AG20443 (cell line): Measurements from ENCODE around the gene HSPA2.
A peak's percentile ranks its signal among the peaks of the same experiment; 100 is the strongest.

Source experiments
- DNase-seq: peaks from one replicate; pipeline ENCODE4 v3.0.0; 2012; ENCODE audit warnings: low spot score, mixed read lengths

HSPA2 gene

DNA sequence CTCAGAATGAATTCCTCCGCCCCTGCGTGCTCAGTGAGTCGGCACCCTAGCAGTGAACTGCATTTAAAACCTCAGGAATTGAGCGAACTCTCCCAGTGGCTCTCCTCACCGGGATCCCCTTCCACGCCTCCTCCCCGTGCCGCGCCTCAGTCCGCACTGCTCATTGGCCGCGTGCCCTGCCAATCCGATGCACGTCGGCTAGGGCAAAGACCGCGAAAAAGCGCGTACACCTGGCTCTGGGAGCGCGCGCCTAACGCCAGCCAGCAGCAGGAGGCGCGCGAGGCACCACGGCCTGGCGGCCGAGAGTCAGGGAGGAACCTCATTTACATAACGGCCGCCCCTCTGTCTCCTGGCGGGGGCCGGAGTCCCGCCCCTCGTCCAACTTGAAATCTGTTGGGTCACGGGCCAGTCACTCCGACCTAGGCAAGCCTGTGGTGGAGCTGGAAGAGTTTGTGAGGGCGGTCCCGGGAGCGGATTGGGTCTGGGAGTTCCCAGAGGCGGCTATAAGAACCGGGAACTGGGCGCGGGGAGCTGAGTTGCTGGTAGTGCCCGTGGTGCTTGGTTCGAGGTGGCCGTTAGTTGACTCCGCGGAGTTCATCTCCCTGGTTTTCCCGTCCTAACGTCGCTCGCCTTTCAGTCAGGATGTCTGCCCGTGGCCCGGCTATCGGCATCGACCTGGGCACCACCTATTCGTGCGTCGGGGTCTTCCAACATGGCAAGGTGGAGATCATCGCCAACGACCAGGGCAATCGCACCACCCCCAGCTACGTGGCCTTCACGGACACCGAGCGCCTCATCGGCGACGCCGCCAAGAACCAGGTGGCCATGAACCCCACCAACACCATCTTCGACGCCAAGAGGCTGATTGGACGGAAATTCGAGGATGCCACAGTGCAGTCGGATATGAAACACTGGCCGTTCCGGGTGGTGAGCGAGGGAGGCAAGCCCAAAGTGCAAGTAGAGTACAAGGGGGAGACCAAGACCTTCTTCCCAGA lies at the start of gene HSPA2:
HSPA2 (plus strand) TSS at position 534 of the 995 bp plus-strand sequence; CDS start at position 643, 109 bp downstream.
- DNase-seq = peak; percentile 97

DNA sequence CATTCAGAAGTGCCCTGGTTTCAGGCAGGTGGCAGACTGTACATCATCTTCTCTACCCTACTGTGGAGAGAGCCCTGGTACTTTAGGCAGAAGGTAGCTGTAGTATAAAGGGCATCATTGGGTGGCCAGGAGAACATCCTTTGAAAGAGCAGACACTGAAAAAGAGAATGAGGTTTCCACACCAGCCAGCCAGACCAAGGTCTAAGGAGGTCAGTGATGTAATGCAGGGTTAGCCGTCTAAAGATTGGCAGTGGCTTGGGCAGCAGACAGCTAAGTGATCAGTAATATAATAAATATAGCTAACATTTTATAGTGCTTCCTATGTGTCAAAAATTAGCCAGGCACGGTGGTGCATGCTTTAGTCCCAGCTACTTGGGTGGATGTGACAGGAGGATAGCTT lies 48.9 kb upstream of the HSPA2 start:
- no peak for DNase-seq

DNA sequence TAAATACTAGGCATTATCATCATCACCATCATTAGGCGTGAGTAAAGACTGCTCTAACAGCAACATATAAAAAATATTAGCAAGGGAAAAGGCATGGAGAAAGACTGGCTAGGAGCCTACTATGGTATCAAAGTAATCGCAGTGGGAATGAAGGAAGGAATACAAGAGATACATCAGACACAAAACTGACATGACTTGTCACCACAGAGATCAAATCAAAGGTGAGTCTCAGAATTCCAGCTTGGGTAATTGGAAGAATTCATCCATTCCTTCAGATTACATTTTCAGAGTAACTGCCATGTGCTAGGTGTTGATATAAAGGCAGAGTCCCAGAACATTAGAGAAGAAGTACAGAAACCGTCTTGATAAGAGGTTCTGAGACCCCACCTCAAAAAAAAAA lies 47.1 kb upstream of the HSPA2 start:
- DNase-seq = no peak

DNA sequence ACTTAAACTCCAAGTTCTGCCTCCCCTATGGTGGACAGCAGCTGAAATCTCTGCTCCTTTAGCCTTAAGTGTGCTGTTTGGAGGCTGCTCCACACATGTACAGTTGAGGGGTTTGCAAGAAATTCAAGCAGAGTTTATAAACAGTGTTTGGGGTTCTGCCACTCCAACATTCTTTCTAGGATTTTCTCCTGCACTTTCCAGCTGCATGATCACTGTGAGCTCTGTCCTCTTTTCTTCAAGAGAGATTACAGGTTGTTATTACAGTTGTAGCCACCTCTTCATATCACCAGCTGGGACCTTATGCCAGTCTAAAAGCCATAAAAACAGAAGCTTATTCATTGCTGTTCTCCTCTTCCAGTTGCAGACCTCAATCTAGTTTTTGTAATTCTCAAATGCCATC lies 45.3 kb upstream of the HSPA2 start:
- DNase-seq = no peak

DNA sequence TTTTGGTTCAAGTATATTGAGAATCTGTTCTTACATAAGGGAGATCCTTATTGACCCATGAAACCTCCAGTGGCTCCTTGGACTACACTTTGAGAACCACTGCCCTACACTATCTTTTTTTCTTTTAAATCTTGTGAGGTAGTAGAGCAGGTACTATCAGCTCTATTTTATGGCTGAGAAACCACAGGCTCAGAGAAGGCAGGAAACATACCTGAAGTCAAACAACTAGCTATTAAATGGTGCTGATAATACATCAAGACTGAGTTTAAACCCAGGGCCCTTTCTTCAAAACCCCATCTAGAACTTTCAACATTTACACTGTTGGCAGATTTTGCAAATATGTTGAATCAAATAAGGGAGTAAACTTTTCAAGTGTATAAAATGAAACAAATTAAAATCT lies 43.8 kb upstream of the HSPA2 start:
- no peak for DNase-seq

DNA sequence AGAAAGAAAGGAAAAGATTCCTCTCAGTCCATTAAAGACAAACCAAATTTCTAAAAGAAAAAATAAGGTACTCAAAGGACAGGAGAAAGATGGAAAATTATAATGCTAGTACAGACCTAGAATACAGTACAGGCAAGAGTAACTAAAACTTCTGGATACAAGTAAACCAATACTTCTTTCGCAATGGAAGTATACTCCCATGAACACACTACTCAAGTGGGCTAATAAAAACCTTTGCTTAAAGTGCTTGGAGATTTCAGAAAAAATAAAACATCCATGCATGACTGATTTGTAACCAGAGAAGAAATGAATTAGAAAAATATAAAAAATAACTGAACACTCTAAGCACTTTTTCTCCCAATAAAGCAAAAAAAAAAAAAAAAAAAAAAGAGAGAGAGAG lies 40.5 kb upstream of the HSPA2 start:
- DNase-seq = no peak

DNA sequence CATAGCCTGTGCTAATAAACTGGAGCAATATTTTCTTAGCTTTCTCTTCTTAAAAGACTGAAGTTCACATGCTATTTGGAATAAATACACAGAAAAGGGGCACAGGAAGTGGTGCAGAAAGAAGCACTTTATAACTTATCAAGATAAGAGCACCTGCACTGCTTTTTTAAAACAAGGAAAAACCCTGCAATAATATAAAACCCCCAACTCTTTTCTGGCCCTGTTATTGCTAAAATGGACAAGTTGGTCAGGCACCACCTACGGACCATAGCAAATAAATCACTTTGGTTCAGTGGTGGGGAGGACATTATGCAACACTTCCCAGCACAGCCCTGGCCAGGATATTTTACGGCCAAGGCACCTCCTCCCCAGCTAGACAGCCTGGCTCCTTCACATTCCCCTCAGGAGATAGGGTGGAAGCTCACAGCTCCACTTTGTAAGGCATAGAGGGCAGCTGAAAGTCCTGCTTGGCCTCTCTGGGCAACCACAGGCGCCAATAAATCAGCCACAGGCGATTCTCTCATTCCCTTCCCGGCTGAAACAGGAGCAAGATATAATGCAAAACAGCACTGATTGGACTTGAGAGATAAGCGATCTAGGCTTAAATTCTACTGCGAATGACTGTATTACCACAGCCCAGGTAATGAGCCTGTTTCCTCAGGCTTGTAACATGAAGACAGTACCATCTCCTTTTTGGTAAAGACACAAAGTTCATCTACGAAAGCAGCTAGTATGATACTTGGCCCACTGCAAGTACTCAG lies 39.0 kb upstream of the HSPA2 start:
- DNase-seq = peak; percentile 62

DNA sequence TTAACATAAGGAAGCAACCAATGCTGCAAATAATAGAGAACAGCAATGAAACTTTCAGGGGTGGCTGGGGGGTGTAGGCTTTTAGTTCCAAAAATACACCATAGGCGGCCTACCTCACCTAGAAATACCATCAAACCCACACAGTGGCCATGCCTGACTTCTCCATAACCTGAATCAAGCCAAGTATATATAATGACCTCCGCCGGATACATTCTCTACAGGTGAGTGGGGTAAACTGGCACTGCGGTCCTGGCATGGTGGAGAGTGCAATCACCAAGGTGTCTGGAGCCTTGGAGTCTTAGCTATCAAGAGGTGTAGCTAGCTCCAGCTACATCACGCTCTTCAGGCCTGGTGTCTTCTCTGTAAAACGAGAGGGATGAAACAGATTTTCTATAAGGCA lies 38.1 kb upstream of the HSPA2 start:
- DNase-seq = no peak

DNA sequence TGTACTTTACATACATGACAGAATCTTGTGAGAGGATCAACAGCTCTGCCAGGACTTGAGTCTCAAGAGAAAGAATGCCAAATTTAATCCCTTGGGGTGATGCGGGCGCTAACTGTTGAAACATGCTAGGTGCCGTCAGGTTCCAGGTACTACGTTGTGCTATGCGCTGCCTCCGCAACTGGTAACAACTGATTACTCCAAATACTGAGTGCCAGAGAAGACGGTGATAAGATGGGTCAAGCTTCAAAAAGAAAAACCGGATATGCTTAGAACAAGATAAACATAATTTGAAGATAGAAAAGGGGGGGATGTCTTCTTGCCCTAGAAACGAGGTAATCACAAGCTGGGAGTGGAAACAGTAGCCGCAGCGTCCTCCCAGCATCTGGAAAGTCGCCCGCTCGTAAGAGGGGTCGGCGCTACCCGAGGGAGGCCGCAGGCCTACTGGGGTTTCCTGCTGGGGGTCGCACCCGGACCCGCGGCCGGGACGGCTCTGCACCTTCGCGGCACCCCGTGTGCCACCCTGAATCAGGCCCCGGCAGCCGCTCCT lies 37.6 kb upstream of the HSPA2 start:
- DNase-seq = peak; percentile 22

DNA sequence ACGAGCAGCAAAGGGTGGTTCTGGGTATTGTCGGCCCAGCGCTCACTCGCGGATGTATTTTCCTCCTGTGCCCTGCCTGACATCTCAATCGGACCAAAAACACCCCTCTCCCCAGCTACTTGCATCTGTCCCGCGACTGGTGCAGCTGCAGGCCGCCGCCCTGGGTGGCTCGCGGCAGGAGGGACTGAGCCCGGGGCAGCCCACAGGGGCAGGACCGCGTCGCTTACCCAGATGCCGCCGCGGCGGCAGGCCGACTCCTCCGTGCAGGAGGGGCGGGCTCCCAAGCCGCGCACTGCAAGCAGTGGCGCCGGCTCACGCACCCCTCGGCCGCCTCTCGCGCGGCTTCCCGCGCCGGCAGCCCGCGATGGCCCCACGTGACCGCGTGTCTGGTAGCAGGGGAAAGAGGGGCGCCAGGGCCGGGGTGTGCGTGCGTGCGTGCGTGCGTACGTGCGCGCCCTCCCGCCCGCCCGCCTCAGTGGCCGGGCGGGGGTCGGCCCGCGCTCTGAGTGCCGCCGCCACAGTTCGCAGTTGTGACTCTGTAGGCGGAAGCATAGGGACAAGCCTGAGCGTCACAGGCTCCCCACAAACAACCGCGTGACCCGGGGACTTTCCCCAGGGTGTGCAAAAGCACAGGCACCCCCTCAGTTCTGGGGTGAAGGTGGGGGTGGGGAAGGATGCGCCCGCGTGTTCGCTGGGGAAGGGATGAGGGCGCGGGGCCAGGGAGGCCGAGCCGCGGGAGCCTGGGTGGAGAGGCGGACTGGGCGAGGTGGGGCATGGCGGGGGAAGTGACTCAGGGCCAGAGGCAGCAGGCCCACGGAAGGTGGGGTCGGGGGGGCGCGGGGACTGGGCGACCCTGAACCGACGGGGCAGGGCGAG lies 36.9 kb upstream of the HSPA2 start, which contains the start of gene ZBTB25:
ZBTB25 (minus strand) TSS at position 405 of the 876 bp plus-strand sequence. CDS start 13,305 bp downstream, outside the sequence.
- peak; percentile 94 for DNase-seq

DNA sequence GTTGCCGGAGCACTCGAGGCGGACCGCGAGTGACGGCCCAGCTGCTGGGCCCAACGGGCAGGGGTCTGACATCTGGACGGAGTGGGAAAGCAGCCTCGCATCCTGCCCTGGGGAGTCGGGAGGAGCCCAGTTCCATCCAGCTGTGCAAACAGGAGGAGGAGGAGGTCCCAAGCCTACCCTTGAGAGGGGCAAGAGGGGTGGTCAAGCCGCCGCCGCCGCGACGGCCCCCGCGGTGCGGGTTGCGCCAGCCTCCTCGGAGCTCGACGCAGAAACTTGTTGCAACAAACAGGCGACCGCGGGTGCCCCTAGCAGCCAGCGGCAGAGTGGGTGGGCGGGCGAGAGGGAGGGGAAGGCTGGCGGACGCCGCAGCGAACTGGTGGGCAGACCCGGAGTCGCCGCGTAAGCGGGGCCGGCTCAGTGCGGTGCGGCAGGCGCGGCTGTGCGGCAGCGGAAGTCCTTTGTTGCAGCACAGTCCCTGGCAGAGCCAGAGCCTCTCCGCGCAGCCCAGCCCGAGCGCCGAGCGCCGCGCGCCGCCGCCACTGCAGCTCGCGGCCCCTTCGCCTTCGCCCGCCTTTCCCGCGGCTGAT lies 36.1 kb upstream of the HSPA2 start, which contains the start of gene ZBTB1:
ZBTB1 (plus strand) TSS at position 461 of the 587 bp plus-strand sequence. CDS start 16,735 bp downstream, outside the sequence.
- peak; percentile 84 for DNase-seq

DNA sequence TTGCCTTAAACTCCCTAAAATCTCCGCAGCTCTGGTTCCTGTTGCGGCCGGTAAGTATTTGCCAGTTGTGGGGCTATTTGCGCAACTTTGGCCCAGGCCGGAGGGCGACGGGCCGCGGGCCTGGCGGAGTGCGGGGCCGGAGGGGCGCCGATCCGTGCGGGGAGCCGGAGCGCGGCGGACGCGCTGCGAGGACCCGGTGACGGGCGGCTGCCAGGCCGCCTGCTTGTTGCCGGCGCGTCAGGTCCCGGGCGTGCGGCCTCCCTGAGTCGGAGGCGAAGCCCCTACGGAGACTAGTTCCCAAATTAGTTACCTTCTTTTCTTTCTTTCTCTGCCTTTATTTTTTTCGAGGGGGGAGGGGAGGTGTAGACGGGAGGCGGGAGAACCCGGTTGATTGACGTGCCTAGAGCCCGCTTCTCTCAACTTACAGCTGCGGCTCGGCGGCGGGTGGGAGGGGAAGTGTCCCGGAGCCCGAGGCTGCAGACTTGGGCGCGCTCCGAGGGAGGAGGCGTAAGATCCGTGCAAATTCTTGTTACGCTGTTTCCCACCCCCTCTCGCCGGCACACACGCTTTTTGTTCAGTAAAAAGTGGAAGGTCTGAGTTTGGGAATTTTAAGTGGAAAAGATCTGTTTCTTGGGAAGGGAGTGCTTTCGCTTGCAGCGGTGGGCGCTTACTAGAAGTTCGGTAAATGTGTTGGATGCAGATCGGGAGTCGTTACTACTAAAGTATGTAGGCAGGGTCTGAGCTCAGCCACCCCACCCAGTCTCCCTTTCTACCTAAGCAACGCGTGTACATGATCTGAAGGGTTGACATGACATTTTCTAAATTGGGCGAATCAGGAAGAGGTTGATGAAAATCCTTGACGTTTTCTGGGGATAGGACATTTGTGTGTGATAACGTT lies 35.4 kb upstream of the HSPA2 start:
- peak; percentile 86 for DNase-seq

DNA sequence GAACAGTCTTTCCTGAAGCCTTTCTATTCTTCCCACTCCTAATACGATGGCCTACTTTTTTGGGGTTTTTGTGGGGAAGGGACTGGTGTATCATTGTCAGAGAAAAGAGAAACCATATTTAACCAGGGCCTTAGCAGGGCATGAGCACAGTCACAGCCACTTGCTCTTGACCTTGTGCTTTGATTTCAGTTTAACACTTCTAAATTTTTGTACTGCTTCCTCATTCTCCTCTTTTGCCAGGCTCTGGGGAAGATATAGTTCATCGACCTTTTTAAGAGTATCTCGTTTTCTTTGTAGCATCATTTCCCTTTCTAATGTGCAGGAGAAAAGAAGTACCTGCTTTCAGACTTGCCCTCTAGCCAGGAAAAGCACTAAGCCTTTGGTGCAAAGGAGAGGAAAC lies 33.8 kb upstream of the HSPA2 start:
- DNase-seq = no peak

DNA sequence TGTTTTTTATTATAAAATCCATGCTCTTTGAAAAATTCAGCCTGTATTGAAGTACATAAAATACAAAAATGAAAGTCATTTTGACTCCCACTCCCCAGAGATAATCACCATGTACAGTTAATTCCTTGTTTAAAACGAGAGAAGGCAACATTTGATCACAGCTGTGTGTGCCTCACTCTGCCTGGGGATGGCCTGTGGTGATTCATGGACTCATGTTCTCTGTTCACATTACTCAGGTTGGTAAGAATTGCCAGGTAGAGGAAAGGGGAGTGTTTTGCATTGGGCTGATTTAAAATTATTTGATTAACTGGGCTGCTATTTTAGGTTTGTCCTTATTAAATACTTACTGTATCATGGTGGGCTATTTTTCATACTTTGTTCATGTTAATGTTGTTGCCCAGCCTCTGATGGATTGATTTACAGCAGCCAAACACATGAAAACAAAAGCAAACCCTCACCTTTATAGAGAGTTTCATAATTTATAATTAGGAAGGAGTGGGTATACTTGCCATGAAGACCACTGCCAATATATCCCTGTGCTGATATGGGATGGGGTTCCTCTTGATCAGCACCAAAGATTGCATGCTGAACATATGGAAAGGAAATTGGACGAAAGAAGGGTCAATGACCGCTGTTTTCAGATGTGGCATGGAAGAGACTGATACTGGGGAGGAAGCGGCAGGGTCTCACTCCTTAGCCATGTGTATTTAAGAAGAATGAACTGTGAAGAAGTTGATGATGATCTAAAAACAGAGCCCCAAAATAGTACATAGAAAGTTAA lies 33.0 kb upstream of the HSPA2 start:
- no peak for DNase-seq

DNA sequence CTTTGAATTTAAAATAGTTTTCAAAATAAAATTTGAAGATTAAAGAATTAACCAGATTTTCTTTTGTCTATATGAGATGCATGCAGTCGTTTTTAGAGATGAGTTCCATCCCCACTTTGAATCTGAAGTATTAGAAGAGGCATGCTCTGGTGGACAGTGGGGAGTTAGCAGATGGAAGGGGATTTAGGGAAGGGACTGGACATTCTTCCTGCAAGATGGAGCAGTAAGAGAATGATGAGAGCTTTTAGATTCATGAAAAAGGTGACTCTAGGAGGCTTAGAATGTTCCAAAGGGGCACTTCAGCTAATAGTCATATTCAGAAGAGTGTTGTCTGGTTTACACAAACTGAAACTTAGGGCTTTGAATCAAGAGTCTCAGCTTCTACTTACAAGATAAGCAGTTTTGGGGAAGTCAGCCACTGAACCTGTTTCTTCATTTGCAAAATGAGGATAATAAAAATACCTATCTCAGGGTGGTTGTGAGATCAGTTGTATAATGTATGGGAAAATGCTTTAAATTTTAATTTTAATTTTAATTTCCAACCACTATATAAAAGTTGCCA lies 32.2 kb upstream of the HSPA2 start:
- no peak for DNase-seq

DNA sequence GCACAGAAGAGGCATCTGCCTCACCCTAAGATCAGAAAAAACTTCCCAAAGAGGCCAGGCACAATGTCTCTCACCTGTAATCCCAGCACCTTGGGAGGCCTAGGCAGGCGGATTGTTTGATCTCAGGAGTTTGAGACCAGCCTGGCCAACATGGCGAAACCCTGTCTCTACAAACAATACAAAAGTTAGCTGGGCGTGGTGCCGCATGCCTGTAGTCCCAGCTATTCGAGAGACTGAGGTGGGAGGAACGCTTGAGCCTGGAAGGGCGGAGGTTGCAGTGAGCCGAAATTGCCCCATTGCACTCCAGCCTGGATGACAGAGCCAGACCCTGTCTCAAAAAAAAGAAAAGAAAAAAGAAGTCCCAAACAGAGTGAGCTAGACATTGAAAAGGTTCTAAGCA lies 31.5 kb upstream of the HSPA2 start:
- no peak for DNase-seq

DNA sequence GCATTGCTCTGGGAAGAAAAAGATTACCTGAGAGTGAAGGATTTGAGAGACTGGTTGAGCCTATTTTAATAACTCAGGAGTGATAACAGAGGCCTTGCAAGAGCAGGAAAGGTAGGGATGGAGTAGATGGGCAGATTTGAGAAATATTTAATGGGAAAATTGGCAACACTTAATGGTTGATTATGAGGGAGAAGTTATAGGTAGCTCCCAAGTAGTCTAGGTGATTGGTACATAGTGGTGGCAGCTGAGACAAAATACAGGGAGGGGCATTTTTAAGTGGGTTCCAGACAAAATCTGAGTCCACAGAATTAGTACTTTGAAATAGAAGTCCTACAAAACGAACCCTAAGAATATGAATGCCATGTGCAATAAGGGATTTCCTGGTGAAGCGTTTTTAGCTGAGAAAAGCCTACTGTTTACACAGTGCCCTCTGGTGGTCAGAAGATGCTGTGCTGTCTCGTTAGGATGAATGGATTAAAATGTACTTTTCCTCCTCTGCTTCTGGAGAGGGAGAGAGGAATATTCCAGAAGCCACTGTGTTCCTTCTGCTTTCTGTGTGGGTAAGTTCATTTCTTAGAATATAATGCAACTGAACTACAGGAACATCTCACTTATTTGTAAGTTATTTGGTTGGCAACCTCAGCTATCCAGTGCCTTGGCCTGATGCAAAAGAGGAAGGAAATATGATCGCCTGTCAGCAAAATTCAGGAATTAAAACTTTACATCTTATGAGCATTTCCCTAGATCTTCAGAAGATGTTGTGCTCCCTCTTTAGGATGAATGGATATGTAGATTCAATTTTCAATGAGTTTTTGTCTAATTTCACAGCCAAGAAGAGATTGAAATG lies 29.5 kb upstream of the HSPA2 start:
- peak; percentile 52 for DNase-seq

DNA sequence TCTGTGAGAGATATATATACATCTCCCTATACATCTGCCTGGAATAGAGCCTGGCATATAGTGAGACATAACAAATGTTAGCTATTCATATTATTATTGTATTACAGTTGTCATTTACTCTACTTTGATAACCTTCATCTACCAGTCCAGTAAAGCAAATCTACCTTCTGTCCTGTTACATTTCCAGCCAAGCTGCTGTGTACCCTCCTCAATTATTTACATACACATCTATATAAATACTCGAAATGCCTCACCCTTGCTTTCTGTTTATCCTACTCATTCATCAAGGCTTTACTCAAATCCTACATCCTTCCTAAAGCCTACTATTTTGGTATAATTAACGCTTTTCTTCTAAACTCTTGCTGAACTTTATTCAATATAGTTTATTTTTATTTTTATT lies 27.3 kb upstream of the HSPA2 start:
- no peak for DNase-seq
